Fibroblast of lung (primary cell): ENCODE measurements around the gene GOLPH3. TPM values are rescaled to one million over a fixed set of nuclear protein-coding genes. Genes with fewer than 3 reads are reported as not detected.

Experiments
- DNase-seq, 2 donors: peaks; one replicate each; pipeline versions ENCODE4 v3.0.0 to v3.0.0-alpha.2; 2010; ENCODE audit warnings: low read depth in 2 of 2
- H2AFZ ChIP-seq: 2 replicates; pipeline ENCODE4 v1.5.1; 2012; ENCODE audit warnings: low read length, control low read depth, inconsistent platforms
- H3K27ac ChIP-seq: 2 replicates; pipeline ENCODE4 v1.5.1; 2011; ENCODE audit warnings: low read length, control low read depth; ENCODE audit not compliant: insufficient read depth
- H3K27me3 ChIP-seq: 2 replicates; pipeline ENCODE4 v1.5.1; 2011; ENCODE audit warnings: mild to moderate bottlenecking, low read length; ENCODE audit not compliant: control insufficient read depth, insufficient read depth
- H3K36me3 ChIP-seq: 2 replicates; pipeline ENCODE4 v1.5.1; 2011; ENCODE audit warnings: low read length; ENCODE audit not compliant: control insufficient read depth, insufficient read depth
- H3K4me1 ChIP-seq: 2 replicates; pipeline ENCODE4 v1.5.1; 2011; ENCODE audit warnings: low read length; ENCODE audit not compliant: control insufficient read depth, insufficient read depth; ENCODE audit errors: extremely low read depth
- H3K4me2 ChIP-seq: 2 replicates; pipeline ENCODE4 v1.5.1; 2011; ENCODE audit warnings: low read length, control low read depth; ENCODE audit not compliant: insufficient read depth; ENCODE audit errors: extremely low read depth
- H3K4me3 ChIP-seq, 4 experiments: fragments of 200-600 bp in 1 of 4; sonication (generic) in 1 of 4; replicated peaks in 1 of 4; 2 replicates each; pipeline ENCODE4 v1.5.1; 2011 to 2016; ENCODE audit warnings: low read length in 4 of 4, low read depth in 3 of 4, mild to moderate bottlenecking in 3 of 4, control low read depth in 2 of 4, inconsistent platforms in 1 of 4, mixed read lengths in 1 of 4; ENCODE audit not compliant: insufficient read depth in 1 of 4; ENCODE audit errors: control extremely low read depth in 1 of 4
- H3K79me2 ChIP-seq: 2 replicates; pipeline ENCODE4 v1.5.1; 2012; ENCODE audit warnings: mild to moderate bottlenecking, low read length, inconsistent platforms; ENCODE audit not compliant: control insufficient read depth, insufficient read depth
- H3K9ac ChIP-seq: 2 replicates; pipeline ENCODE4 v1.5.1; 2011; ENCODE audit warnings: mild to moderate bottlenecking, low read length, control low read depth; ENCODE audit not compliant: insufficient read depth
- H3K9me3 ChIP-seq: 2 replicates; pipeline ENCODE4 v1.5.1; 2012; ENCODE audit warnings: low read depth, low read length; ENCODE audit not compliant: control insufficient read depth, insufficient read depth
- H4K20me1 ChIP-seq: 2 replicates; pipeline ENCODE4 v1.5.1; 2011; ENCODE audit warnings: low read length; ENCODE audit not compliant: control insufficient read depth, insufficient read depth; ENCODE audit errors: extremely low read depth
- EZH2 ChIP-seq: IDR thresholded peaks from 2 replicates; pipeline ENCODE4 v1.5.1; 2012; ENCODE audit warnings: low read length, control low read depth, mild to moderate bottlenecking; ENCODE audit errors: missing control alignments
- polyA plus RNA-seq, 2 donors: library from polyadenylated mRNA; depleted of rRNA in 1 of 2; stranded (reverse) in 1 of 2; unstranded in 1 of 2; fragments of >200 nt; gene quantifications; 2 replicates each; pipeline ENCODE4 v1.2.1, GENCODE V29; 2011 to 2012; ENCODE audit warnings: missing spikeins in 1 of 2
- total RNA-seq: library from RNA; depleted of rRNA; stranded (reverse); fragments of >200 nt; gene quantifications from 2 replicates; pipeline ENCODE4 v1.2.1, GENCODE V29; 2014
- TF ChIP-seq, protein P1 (sequence below), 2 donors: IDR thresholded peaks in 1 of 2; conservative IDR thresholded peaks in 1 of 2; 1 replicate in 1 of 2; 2 replicates in 1 of 2; pipeline ENCODE4 v1.5.1; 2011 to 2012; ENCODE audit warnings: low read length in 2 of 2, control low read depth in 1 of 2, inconsistent platforms in 1 of 2, low read depth in 1 of 2, mild to moderate bottlenecking in 1 of 2

Gene GOLPH3
- total and polyA plus RNA-seq, 2 donors (not counting 1 experiment from before 2014, with no cell fraction given) = 81.4 to 103 TPM

DNA sequence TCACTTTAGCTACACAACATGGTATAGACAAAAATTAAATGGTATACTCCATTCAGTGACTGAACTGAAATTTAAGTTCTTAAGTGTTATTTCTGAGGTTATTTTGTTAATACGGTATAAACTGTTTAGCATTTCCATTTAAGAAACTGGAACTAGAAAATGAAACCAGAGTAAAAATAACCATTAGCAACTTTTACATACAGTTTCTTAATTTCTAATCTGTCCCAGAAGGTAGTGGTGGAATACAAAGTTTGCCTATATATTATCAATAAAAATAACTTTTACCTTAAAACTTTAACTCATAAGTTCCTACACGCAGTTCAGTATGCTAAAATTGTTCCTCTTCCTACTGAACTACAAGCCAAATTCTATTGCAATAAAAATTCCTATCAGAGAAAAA, 10.3 kb downstream of the GOLPH3 start:
- no peak overlapping the region for H3K9ac ChIP-seq
- DNase-seq = no peak
- no peaks in the 10 kb centered on the region for H4K20me1 ChIP-seq
- no peak overlapping the region for H2AFZ ChIP-seq
- H3K9me3 ChIP-seq = no peaks in the 10 kb centered on the region
- H3K27ac ChIP-seq = no peak overlapping the region
- no peak overlapping the region for H3K4me3 ChIP-seq
- H3K79me2 ChIP-seq = peaks cover 82% of the 10 kb centered on the region
- no peaks in the 10 kb centered on the region for H3K27me3 ChIP-seq
- H3K4me1 ChIP-seq = no peaks in the 10 kb centered on the region
- TF ChIP-seq, protein P1, sequence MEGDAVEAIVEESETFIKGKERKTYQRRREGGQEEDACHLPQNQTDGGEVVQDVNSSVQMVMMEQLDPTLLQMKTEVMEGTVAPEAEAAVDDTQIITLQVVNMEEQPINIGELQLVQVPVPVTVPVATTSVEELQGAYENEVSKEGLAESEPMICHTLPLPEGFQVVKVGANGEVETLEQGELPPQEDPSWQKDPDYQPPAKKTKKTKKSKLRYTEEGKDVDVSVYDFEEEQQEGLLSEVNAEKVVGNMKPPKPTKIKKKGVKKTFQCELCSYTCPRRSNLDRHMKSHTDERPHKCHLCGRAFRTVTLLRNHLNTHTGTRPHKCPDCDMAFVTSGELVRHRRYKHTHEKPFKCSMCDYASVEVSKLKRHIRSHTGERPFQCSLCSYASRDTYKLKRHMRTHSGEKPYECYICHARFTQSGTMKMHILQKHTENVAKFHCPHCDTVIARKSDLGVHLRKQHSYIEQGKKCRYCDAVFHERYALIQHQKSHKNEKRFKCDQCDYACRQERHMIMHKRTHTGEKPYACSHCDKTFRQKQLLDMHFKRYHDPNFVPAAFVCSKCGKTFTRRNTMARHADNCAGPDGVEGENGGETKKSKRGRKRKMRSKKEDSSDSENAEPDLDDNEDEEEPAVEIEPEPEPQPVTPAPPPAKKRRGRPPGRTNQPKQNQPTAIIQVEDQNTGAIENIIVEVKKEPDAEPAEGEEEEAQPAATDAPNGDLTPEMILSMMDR (conservative IDR thresholded peaks at IDR 0.05 in 1 of 2, IDR thresholded peaks at IDR 0.05 in 1 of 2; ENCODE audit: low read depth in 1 of 2, low read length in 2 of 2) = no peak
- TF ChIP-seq EZH2 = no peak
- peak overlapping the region; percentile 13 for H3K4me2 ChIP-seq
- no peaks in the 10 kb centered on the region for H3K36me3 ChIP-seq

- no peaks in the 10 kb centered on the region for H3K4me1 ChIP-seq
- no peaks in the 10 kb centered on the region for H3K9me3 ChIP-seq
- H3K36me3 ChIP-seq = peaks cover 2% of the 10 kb centered on the region
- no peak overlapping the region for H2AFZ ChIP-seq
- peaks cover 82% of the 10 kb centered on the region for H3K79me2 ChIP-seq
- no peaks in the 10 kb centered on the region for H3K27me3 ChIP-seq
- no peak overlapping the region for H3K9ac ChIP-seq
- no peaks in the 10 kb centered on the region for H4K20me1 ChIP-seq
- DNase-seq = no peak
- no peak overlapping the region for H3K27ac ChIP-seq
- H3K4me2 ChIP-seq = no peak overlapping the region
- no peak for TF ChIP-seq EZH2
- TF ChIP-seq, protein P1 (conservative IDR thresholded peaks at IDR 0.05 in 1 of 2, IDR thresholded peaks at IDR 0.05 in 1 of 2; ENCODE audit: low read depth in 1 of 2, low read length in 2 of 2) = no peak
- H3K4me3 ChIP-seq = no peak overlapping the region
Measured at GRCh38 chr5:32163053-32163452, 11.1 kb downstream of the GOLPH3 start.

DNA sequence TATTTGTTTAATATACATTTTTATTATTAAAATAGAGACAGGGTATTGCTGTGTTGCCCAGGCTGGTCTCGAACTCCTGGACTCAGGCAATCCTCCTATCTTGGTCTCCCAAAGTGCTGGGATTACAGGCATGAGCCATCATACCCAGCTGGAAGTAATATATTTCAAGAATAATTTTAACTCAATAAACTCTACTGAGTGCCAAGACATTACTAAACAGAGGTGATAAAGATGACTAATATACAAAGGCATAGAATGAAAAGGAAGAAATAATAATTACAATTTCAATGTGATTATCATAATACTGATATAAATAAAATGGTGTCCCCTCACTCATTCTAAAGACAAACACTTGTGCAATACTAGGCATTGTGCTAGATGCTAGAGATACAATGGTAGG, 13.9 kb downstream of the GOLPH3 start:
- Histone ChIP-seq H4K20me1 (peaks cover 2% of the 10 kb centered on the region), H3K36me3 (peaks cover 2% of the 10 kb centered on the region), H3K9me3 (no peaks in the 10 kb centered on the region), H3K27me3 (no peaks in the 10 kb centered on the region), H3K4me1 (no peaks in the 10 kb centered on the region), H2AFZ (no peak overlapping the region), H3K4me3 (no peak overlapping the region), H3K27ac (no peak overlapping the region), H3K4me2 (no peak overlapping the region), H3K79me2 (peaks cover 80% of the 10 kb centered on the region), H3K9ac (no peak overlapping the region)
- no peak for TF ChIP-seq EZH2
- TF ChIP-seq, protein P1 (conservative IDR thresholded peaks at IDR 0.05 in 1 of 2, IDR thresholded peaks at IDR 0.05 in 1 of 2; ENCODE audit: low read depth in 1 of 2, low read length in 2 of 2) = no peak
- no peak for DNase-seq
